Measurements from ENCODE around the gene TM4SF4.

GRCh38 chr3:149442851-149443544 lies 31.5 kb upstream of the TM4SF4 start:
- TF ChIP-seq RARB (CRISPR knock-in tag; IDR thresholded peaks at IDR 0.05) (no peak), PATZ1 (CRISPR knock-in tag; IDR thresholded peaks at IDR 0.05; ENCODE audit: borderline replicate concordance) (no peak)
